OCI-LY1 (cell line): ENCODE measurements around the gene DENND1A.

Experiments
- H2AFZ ChIP-seq: fragments of 200-600 bp; sonication (generic), shearing (Covaris generic); 2 replicates; pipeline ENCODE4 v1.6.0; 2014; ENCODE audit warnings: antibody characterized with exemption, mild to moderate bottlenecking, low read length
- H3F3A ChIP-seq: fragments of 200-600 bp; sonication (generic), shearing (Covaris generic); 2 replicates; pipeline ENCODE4 v1.6.0; 2014; ENCODE audit warnings: mild to moderate bottlenecking, antibody characterized with exemption, low read length, moderate library complexity; ENCODE audit not compliant: insufficient read depth
- H3K27ac ChIP-seq: fragments of 200-600 bp; sonication (generic); 2 replicates; pipeline ENCODE4 v1.5.1; 2014; ENCODE audit warnings: low read length, mixed run types, mild to moderate bottlenecking, low read depth; ENCODE audit not compliant: poor library complexity, severe bottlenecking
- H3K27me3 ChIP-seq: fragments of 200-600 bp; sonication (generic); 2 replicates; pipeline ENCODE4 v1.6.0; 2014; ENCODE audit warnings: antibody characterized with exemption, mild to moderate bottlenecking, low read length, moderate library complexity; ENCODE audit not compliant: insufficient read depth
- H3K36me3 ChIP-seq: fragments of 200-600 bp; sonication (generic); 2 replicates; pipeline ENCODE4 v1.6.1; 2014; ENCODE audit warnings: mild to moderate bottlenecking, antibody characterized with exemption, low read length, moderate library complexity, mixed read lengths; ENCODE audit not compliant: insufficient read depth
- H3K4me1 ChIP-seq: fragments of 200-600 bp; sonication (generic); 2 replicates; pipeline ENCODE4 v1.5.1; 2014; ENCODE audit warnings: mild to moderate bottlenecking, low read length, moderate library complexity; ENCODE audit not compliant: insufficient read depth, severe bottlenecking
- H3K4me2 ChIP-seq: fragments of 200-600 bp; sonication (generic), shearing (Covaris generic); 2 replicates; pipeline ENCODE4 v1.6.1; 2014; ENCODE audit warnings: low read length
- H3K4me3 ChIP-seq: fragments of 200-600 bp; sonication (generic); 2 replicates; pipeline ENCODE4 v1.5.1; 2014; ENCODE audit warnings: low read length, low read depth, mild to moderate bottlenecking, mixed read lengths; ENCODE audit not compliant: poor library complexity, severe bottlenecking
- H3K79me2 ChIP-seq: fragments of 200-600 bp; shearing (Covaris generic); 2 replicates; pipeline ENCODE4 v1.6.1; 2016; ENCODE audit warnings: mixed run types, low read length, mixed read lengths; ENCODE audit not compliant: insufficient read depth
- H3K9ac ChIP-seq: fragments of 200-600 bp; sonication (generic), shearing (Covaris generic); 2 replicates; pipeline ENCODE4 v1.6.1; 2014; ENCODE audit warnings: mild to moderate bottlenecking, low read length, mixed read lengths
- H3K9me2 ChIP-seq: fragments of 200-600 bp; sonication (generic), shearing (Covaris generic); 2 replicates; pipeline ENCODE4 v1.6.1; 2014; ENCODE audit warnings: low read depth, mild to moderate bottlenecking, low read length, mixed read lengths
- H3K9me3 ChIP-seq: fragments of 200-600 bp; shearing (Covaris generic); 2 replicates; pipeline ENCODE4 v1.6.1; 2014; ENCODE audit warnings: low read length, mixed read lengths
- H4K20me1 ChIP-seq: fragments of 200-600 bp; sonication (generic), shearing (Covaris generic); 2 replicates; pipeline ENCODE4 v1.6.0; 2016; ENCODE audit warnings: mild to moderate bottlenecking, low read length; ENCODE audit not compliant: insufficient read depth
- CTCF ChIP-seq: fragments of 200-600 bp; sonication (generic), shearing (Covaris generic); IDR thresholded peaks from 2 replicates; pipeline ENCODE4 v1.5.1; 2017; ENCODE audit warnings: mild to moderate bottlenecking, antibody characterized with exemption, low read length, moderate library complexity, mixed read lengths
- EZH2 ChIP-seq: fragments of 200-600 bp; sonication (generic), shearing (Covaris generic); IDR thresholded peaks from 2 replicates; pipeline ENCODE4 v1.8.0; 2017; ENCODE audit warnings: borderline replicate concordance, mixed run types, mild to moderate bottlenecking, antibody characterized with exemption, low read length, moderate library complexity, mixed read lengths

The DENND1A gene

GRCh38 chr9:123848447-123849085 is 81.4 kb downstream of the DENND1A start:
- TF ChIP-seq CTCF (no peak), EZH2 (no peak)
- Histone ChIP-seq H3K36me3 (no peaks in the 10 kb centered on the region), H3K79me2 (no peaks in the 10 kb centered on the region), H3F3A (no peaks in the 10 kb centered on the region), H3K9me3 (peaks cover 8% of the 10 kb centered on the region), H3K27me3 (no peaks in the 10 kb centered on the region), H2AFZ (no peak overlapping the region), H3K27ac (no peak overlapping the region), H3K4me3 (no peak overlapping the region), H3K4me1 (no peaks in the 10 kb centered on the region), H3K4me2 (no peak overlapping the region), H4K20me1 (no peaks in the 10 kb centered on the region), H3K9me2 (no peaks in the 10 kb centered on the region), H3K9ac (no peak overlapping the region)

GRCh38 chr9:123846966-123847365 is 83.0 kb downstream of the DENND1A start:
- Histone ChIP-seq H2AFZ (no peak overlapping the region), H3K4me1 (no peaks in the 10 kb centered on the region), H3K79me2 (no peaks in the 10 kb centered on the region), H3K9ac (no peak overlapping the region), H3F3A (no peaks in the 10 kb centered on the region), H4K20me1 (no peaks in the 10 kb centered on the region), H3K9me3 (peaks cover 8% of the 10 kb centered on the region), H3K4me2 (no peak overlapping the region), H3K36me3 (no peaks in the 10 kb centered on the region), H3K27me3 (no peaks in the 10 kb centered on the region), H3K27ac (no peak overlapping the region), H3K4me3 (no peak overlapping the region), H3K9me2 (no peaks in the 10 kb centered on the region)
- no peak for TF ChIP-seq EZH2
- TF ChIP-seq CTCF = no peak

- H3K27me3 ChIP-seq = no peaks in the 10 kb centered on the region
- H4K20me1 ChIP-seq = no peaks in the 10 kb centered on the region
- no peak overlapping the region for H3K27ac ChIP-seq
- no peaks in the 10 kb centered on the region for H3K4me1 ChIP-seq
- H3F3A ChIP-seq = no peaks in the 10 kb centered on the region
- no peak overlapping the region for H3K4me3 ChIP-seq
- H3K79me2 ChIP-seq = no peaks in the 10 kb centered on the region
- TF ChIP-seq EZH2 = no peak
- TF ChIP-seq CTCF = no peak
- no peak overlapping the region for H3K9ac ChIP-seq
- no peak overlapping the region for H2AFZ ChIP-seq
- H3K9me3 ChIP-seq = peaks cover 8% of the 10 kb centered on the region
- H3K4me2 ChIP-seq = no peak overlapping the region
- no peaks in the 10 kb centered on the region for H3K9me2 ChIP-seq
- H3K36me3 ChIP-seq = no peaks in the 10 kb centered on the region
Measured at GRCh38 chr9:123843703-123844102, 86.2 kb downstream of the DENND1A start.
